Measurements from ENCODE around the gene ERVH48-1.
"Not testable (repeated sequence)": the region's sequence is repeated elsewhere in the genome, so short reads cannot be mapped to it uniquely, and the experiment has no call there.

DNA sequence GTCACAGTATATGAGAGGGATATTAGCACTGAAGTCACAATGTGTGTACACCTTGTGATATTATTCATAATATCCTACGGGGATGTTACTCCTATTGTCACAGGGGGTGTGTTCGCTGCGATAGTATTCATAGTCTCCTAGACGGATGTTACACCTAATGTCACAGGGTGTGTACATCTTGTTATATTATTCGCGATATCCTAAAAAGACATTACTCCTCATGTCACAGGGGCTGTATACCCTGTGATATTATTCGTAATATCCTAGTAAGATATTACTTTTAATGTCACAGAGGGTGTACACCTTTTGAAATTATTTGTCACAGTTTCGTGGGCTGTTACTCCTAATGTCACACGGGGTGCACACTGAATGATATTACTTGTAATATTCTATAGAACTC is 25.8 kb upstream of the ERVH48-1 start:
- not testable (repeated sequence) for TF ChIP-seq SP1 (CRISPR knock-in tag; conservative IDR thresholded peaks at IDR 0.05); ELF4 (CRISPR knock-in tag; IDR thresholded peaks at IDR 0.05; ENCODE audit: low read depth); CREM (CRISPR knock-in tag; IDR thresholded peaks at IDR 0.05); CBFB (CRISPR knock-in tag; IDR thresholded peaks at IDR 0.05; ENCODE audit: low read depth)
- TF ChIP-seq, protein P1, sequence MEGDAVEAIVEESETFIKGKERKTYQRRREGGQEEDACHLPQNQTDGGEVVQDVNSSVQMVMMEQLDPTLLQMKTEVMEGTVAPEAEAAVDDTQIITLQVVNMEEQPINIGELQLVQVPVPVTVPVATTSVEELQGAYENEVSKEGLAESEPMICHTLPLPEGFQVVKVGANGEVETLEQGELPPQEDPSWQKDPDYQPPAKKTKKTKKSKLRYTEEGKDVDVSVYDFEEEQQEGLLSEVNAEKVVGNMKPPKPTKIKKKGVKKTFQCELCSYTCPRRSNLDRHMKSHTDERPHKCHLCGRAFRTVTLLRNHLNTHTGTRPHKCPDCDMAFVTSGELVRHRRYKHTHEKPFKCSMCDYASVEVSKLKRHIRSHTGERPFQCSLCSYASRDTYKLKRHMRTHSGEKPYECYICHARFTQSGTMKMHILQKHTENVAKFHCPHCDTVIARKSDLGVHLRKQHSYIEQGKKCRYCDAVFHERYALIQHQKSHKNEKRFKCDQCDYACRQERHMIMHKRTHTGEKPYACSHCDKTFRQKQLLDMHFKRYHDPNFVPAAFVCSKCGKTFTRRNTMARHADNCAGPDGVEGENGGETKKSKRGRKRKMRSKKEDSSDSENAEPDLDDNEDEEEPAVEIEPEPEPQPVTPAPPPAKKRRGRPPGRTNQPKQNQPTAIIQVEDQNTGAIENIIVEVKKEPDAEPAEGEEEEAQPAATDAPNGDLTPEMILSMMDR (IDR thresholded peaks at IDR 0.05), result not testable (repeated sequence)

Data from WTC11 (cell line).